IMR-90 (cell line): ENCODE results near the gene WDFY2. TPM values are rescaled to one million over a fixed set of nuclear protein-coding genes. Genes with fewer than 3 reads are reported as not detected.

Source experiments
- ATAC-seq: fragments of 200-7000 bp; cut with Tn5 transposase; 2 replicates; pipeline ENCODE4 v1.9.1; 2020; ENCODE audit warnings: low read depth, mild to moderate bottlenecking, moderate library complexity
- BruUV-seq: library from RNA; stranded (reverse); fragments of 400-500 nt; replicated peaks from 2 replicates; lab custom pipeline; 2021; lab: Mats Ljungman, UMichigan
- CTCF ChIA-PET: fragments of 300-600 bp; formaldehyde crosslinking; extraction: SDS; loops from one replicate; lab custom pipeline; 2021; ENCODE audit warnings: antibody characterized with exemption; lab: Yijun Ruan, JAX
- POLR2A ChIA-PET: fragments of 300-600 bp; sonication (Branson Sonifier 250); formaldehyde crosslinking; loops from one replicate; lab custom pipeline; 2022; ENCODE audit warnings: antibody characterized with exemption; ENCODE audit not compliant: unreplicated experiment; lab: Charles Lee
- DNase-seq: peaks from one replicate; pipeline ENCODE4 v3.0.0; 2013
- H2AFZ ChIP-seq: replicated peaks from 2 replicates; pipeline ENCODE3; 2013; ENCODE audit warnings: low read length, mild to moderate bottlenecking; ENCODE audit not compliant: poor library complexity
- H2AK5ac ChIP-seq: 2 replicates; pipeline ENCODE4 v1.6.1; 2013; ENCODE audit warnings: low read depth, low read length, inconsistent platforms
- H2AK9ac ChIP-seq: replicated peaks from 2 replicates; pipeline ENCODE3; 2013; ENCODE audit warnings: mild to moderate bottlenecking, low read depth, low read length, moderate library complexity; ENCODE audit not compliant: poor library complexity
- H2BK120ac ChIP-seq: 2 replicates; pipeline ENCODE4 v1.6.1; 2013; ENCODE audit warnings: low read depth, low read length, inconsistent platforms
- H2BK15ac ChIP-seq: 3 replicates; pipeline ENCODE4 v1.6.1; 2013; ENCODE audit warnings: low read depth, low read length, inconsistent platforms
- H2BK20ac ChIP-seq: 2 replicates; pipeline ENCODE4 v1.6.1; 2013; ENCODE audit warnings: low read depth, mild to moderate bottlenecking, inconsistent platforms, low read length, moderate library complexity
- H2BK5ac ChIP-seq: 2 replicates; pipeline ENCODE4 v1.6.1; 2013; ENCODE audit warnings: mild to moderate bottlenecking, low read depth, low read length, inconsistent platforms; ENCODE audit not compliant: poor library complexity, severe bottlenecking
- H3K14ac ChIP-seq: replicated peaks from 2 replicates; pipeline ENCODE4 v1.6.1; 2013; ENCODE audit warnings: low read depth, low read length, inconsistent platforms
- H3K18ac ChIP-seq: 2 replicates; pipeline ENCODE4 v1.6.1; 2013; ENCODE audit warnings: low read depth, low read length, control low read depth
- H3K23ac ChIP-seq: 2 replicates; pipeline ENCODE4 v1.6.1; 2013; ENCODE audit warnings: low read depth, low read length, inconsistent platforms
- H3K27ac ChIP-seq: 2 replicates; pipeline ENCODE4 v1.5.1; 2013; ENCODE audit warnings: mild to moderate bottlenecking, control low read depth, low read length; ENCODE audit not compliant: insufficient read depth
- H3K27me3 ChIP-seq: 2 replicates; pipeline ENCODE4 v1.6.1; 2013; ENCODE audit warnings: low read length; ENCODE audit not compliant: control insufficient read depth, insufficient read depth
- H3K36me3 ChIP-seq: 2 replicates; pipeline ENCODE4 v1.6.1; 2013; ENCODE audit warnings: low read length, mixed read lengths; ENCODE audit not compliant: control insufficient read depth, insufficient read depth
- H3K4ac ChIP-seq: 2 replicates; pipeline ENCODE4 v1.6.1; 2013; ENCODE audit warnings: low read depth, low read length, inconsistent platforms
- H3K4me1 ChIP-seq: 2 replicates; pipeline ENCODE4 v1.6.1; 2013; ENCODE audit warnings: low read length, mixed read lengths; ENCODE audit not compliant: control insufficient read depth, insufficient read depth
- H3K4me2 ChIP-seq: 2 replicates; pipeline ENCODE4 v1.6.1; 2013; ENCODE audit warnings: low read depth, mild to moderate bottlenecking, control low read depth, low read length, moderate library complexity
- H3K4me3 ChIP-seq: 2 replicates; pipeline ENCODE4 v1.5.1; 2013; ENCODE audit warnings: low read depth, mild to moderate bottlenecking, control low read depth, low read length, moderate library complexity; ENCODE audit not compliant: insufficient read depth
- H3K56ac ChIP-seq: 2 replicates; pipeline ENCODE4 v1.6.1; 2013; ENCODE audit warnings: low read length, inconsistent platforms; ENCODE audit not compliant: insufficient read depth; ENCODE audit errors: extremely low read depth
- H3K79me1 ChIP-seq, 2 experiments: 2 replicates each; pipeline ENCODE4 v1.6.1; 2013; ENCODE audit warnings: low read length in 2 of 2, inconsistent platforms in 1 of 2, low read depth in 1 of 2
- H3K9ac ChIP-seq: 2 replicates; pipeline ENCODE4 v1.6.1; 2013; ENCODE audit warnings: low read depth, low read length, control low read depth
- H3K9me1 ChIP-seq: 2 replicates; pipeline ENCODE4 v1.6.1; 2013; ENCODE audit warnings: low read length, inconsistent platforms; ENCODE audit not compliant: insufficient read depth
- H3K9me3 ChIP-seq: 2 replicates; pipeline ENCODE4 v1.6.1; 2013; ENCODE audit warnings: low read length; ENCODE audit not compliant: control insufficient read depth, insufficient read depth
- H4K20me1 ChIP-seq: 2 replicates; pipeline ENCODE4 v1.6.1; 2013; ENCODE audit warnings: low read length, inconsistent platforms; ENCODE audit not compliant: insufficient read depth
- H4K5ac ChIP-seq: 2 replicates; pipeline ENCODE4 v1.6.1; 2013; ENCODE audit warnings: mild to moderate bottlenecking, low read depth, low read length, control low read depth
- H4K8ac ChIP-seq, 2 experiments: 2 replicates each; pipeline ENCODE4 v1.6.1; 2013; ENCODE audit warnings: low read depth in 2 of 2, low read length in 2 of 2, control low read depth in 1 of 2, inconsistent platforms in 1 of 2
- H4K91ac ChIP-seq: 2 replicates; pipeline ENCODE4 v1.6.1; 2013; ENCODE audit warnings: low read depth, low read length, inconsistent platforms; ENCODE audit not compliant: insufficient read depth
- BHLHE40 ChIP-seq: fragments of 150-350 bp; IDR thresholded peaks from 2 replicates; pipeline ENCODE4 v1.6.1; 2016; ENCODE audit warnings: mild to moderate bottlenecking, low read depth, low read length
- CHD1 ChIP-seq: IDR thresholded peaks from 2 replicates; pipeline ENCODE4 v1.6.1; 2012; ENCODE audit warnings: low read depth, low read length, improper control_type of control experiment
- CTCF ChIP-seq: conservative IDR thresholded peaks from 2 replicates; pipeline ENCODE4 v1.5.1; 2012; ENCODE audit warnings: mild to moderate bottlenecking, low read depth, low read length, improper control_type of control experiment
- MAFK ChIP-seq: IDR thresholded peaks from 2 replicates; pipeline ENCODE4 v1.6.1; 2012; ENCODE audit warnings: low read depth, low read length, improper control_type of control experiment
- MAZ ChIP-seq: IDR thresholded peaks from 2 replicates; pipeline ENCODE4 v1.6.1; 2012; ENCODE audit warnings: low read depth, mild to moderate bottlenecking, low read length, improper control_type of control experiment, moderate library complexity, borderline replicate concordance
- MXI1 ChIP-seq: IDR thresholded peaks from 2 replicates; pipeline ENCODE4 v1.6.1; 2012; ENCODE audit warnings: low read depth, mild to moderate bottlenecking, low read length, moderate library complexity, borderline replicate concordance
- NFE2L2 ChIP-seq: fragments of 150-350 bp; IDR thresholded peaks from 2 replicates; pipeline ENCODE4 v1.6.1; 2016; ENCODE audit warnings: low read depth, mild to moderate bottlenecking, low read length
- RAD21 ChIP-seq: IDR thresholded peaks from 2 replicates; pipeline ENCODE4 v1.6.1; 2012; ENCODE audit warnings: low read length, improper control_type of control experiment
- RCOR1 ChIP-seq: IDR thresholded peaks from 2 replicates; pipeline ENCODE4 v1.6.1; 2012; ENCODE audit warnings: mild to moderate bottlenecking, low read length, improper control_type of control experiment; ENCODE audit not compliant: insufficient replicate concordance
- RFX5 ChIP-seq: IDR thresholded peaks from 2 replicates; pipeline ENCODE4 v1.8.0; 2012; ENCODE audit warnings: low read depth, mild to moderate bottlenecking, low read length, moderate library complexity
- WGBS, 2 experiments: methylation state at CpG; one replicate each; pipeline versions ENCODE4 v1.1.5 to v1.1.7; 2013; ENCODE audit warnings: missing lambda C conversion rate in 2 of 2; ENCODE audit not compliant: insufficient read length in 1 of 2; ENCODE audit errors: extremely low coverage in 2 of 2; 5-methylcytosine and 5-hydroxymethylcytosine counted together
- dilution Hi-C: fragments of 300-500 bp; cut with HindIII; formaldehyde crosslinking; loops from one replicate; pipeline ENCODE4 v1.14.3; 2018; ENCODE audit warnings: low sequenced_read_pairs; ENCODE audit not compliant: unreplicated experiment
- in situ Hi-C: fragments of 300-500 bp; cut with MboI; formaldehyde crosslinking; loops from 3 replicates; pipeline ENCODE4 v1.14.3; 2019; ENCODE audit warnings: low sequenced_read_pairs, inconsistent platforms, mixed read lengths
- intact Hi-C: fragments of 100-400 bp; cut with micrococcal nuclease; formaldehyde crosslinking; loops from 2 replicates; pipeline ENCODE4 v1.10.0; 2022
- polyA plus RNA-seq, 3 experiments: library from polyadenylated mRNA; depleted of rRNA; stranded (reverse); fragments of >200 nt; gene quantifications; 2 replicates each; pipeline ENCODE4 v1.2.3, GENCODE V29; 2012; ENCODE audit warnings: low replicate concordance in 1 of 3
- total RNA-seq: library from RNA; depleted of rRNA; stranded (reverse); fragments of >200 nt; gene quantifications from 2 replicates; pipeline ENCODE4 v1.2.3, GENCODE V29; 2012
- TF ChIP-seq, protein P1 (sequence below): fragments of 150-350 bp; IDR thresholded peaks from 2 replicates; pipeline ENCODE4 v1.6.1; 2017; ENCODE audit warnings: mild to moderate bottlenecking, antibody characterized with exemption, low read length, low read depth

The WDFY2 gene
- total and polyA plus RNA-seq, 2 of the 4 experiments (the other 2 are of a cell fraction): 4.3 to 5.4 TPM

- ATAC-seq (no peak), DNase-seq (no peak)
- Histone ChIP-seq H3K4ac (no peak overlapping the region), H4K91ac (no peak overlapping the region), H3K9me3 (no peaks in the 10 kb centered on the region), H4K5ac (no peak overlapping the region), H3K18ac (no peak overlapping the region), H3K14ac (no peak overlapping the region), H3K36me3 (no peaks in the 10 kb centered on the region), H4K8ac (no peak overlapping the region), H3K4me3 (no peak overlapping the region), H3K27me3 (no peaks in the 10 kb centered on the region), H2BK20ac (no peak overlapping the region), H3K9ac (no peak overlapping the region), H3K27ac (no peak overlapping the region), H3K9me1 (peaks cover 3% of the 10 kb centered on the region; the same call in 1 of the 2 replicates), H4K20me1 (no peaks in the 10 kb centered on the region), H2BK120ac (no peak overlapping the region), H3K56ac (no peak overlapping the region), H2AK9ac (no peak overlapping the region), H2BK15ac (no peak overlapping the region), H3K4me1 (no peaks in the 10 kb centered on the region), H2BK5ac (no peak overlapping the region), H2AFZ (no peak overlapping the region), H2AK5ac (no peak overlapping the region), H3K4me2 (no peak overlapping the region), H3K79me1 (peaks cover 32 to 50% of the 10 kb centered on the region in 2 experiments), H3K23ac (no peak overlapping the region)
- TF ChIP-seq MAFK (no peak), RFX5 (no peak), CHD1 (no peak), BHLHE40 (no peak), MAZ (no peak), CTCF (no peak), RCOR1 (no peak), RAD21 (no peak), MXI1 (no peak), NFE2L2 (no peak)
- TF ChIP-seq, protein P1, sequence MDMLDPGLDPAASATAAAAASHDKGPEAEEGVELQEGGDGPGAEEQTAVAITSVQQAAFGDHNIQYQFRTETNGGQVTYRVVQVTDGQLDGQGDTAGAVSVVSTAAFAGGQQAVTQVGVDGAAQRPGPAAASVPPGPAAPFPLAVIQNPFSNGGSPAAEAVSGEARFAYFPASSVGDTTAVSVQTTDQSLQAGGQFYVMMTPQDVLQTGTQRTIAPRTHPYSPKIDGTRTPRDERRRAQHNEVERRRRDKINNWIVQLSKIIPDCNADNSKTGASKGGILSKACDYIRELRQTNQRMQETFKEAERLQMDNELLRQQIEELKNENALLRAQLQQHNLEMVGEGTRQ: no peak
- POLR2A ChIA-PET: no interaction called here
- intact Hi-C loops (no loop called here), in situ Hi-C loops (no loop called here), dilution Hi-C loops (no loop called here)
- no CpG with 5 or more reads among the region's 5 CpGs for WGBS, 2 experiments
- CTCF ChIA-PET: interaction anchor here (0.5 to 1.0 kb wide), 2 partner anchors 10 to 23 kb away, joined by 3 to 5 read pairs; no protein-coding TSS in a partner anchor
- BruUV-seq: no TSS peak
Measured at GRCh38 chr13:51674276-51674675, 90.0 kb downstream of the WDFY2 start.
